Activated CD4-positive, alpha-beta T cell treated with anti-CD3 and anti-CD28 coated beads, Interleukin-2, Interleukin-6, amounts not matched to agents 100 ng/mL and 50 ng/mL, durations not matched to agents 16 hours and 8 hours (primary cell): ENCODE results near the gene TRPM2.
A peak's percentile ranks its signal among the peaks of the same experiment; 100 is the strongest.

Experiments
- DNase-seq: peaks from one replicate; pipeline ENCODE4 v3.0.0-alpha.2; 2020

Gene TRPM2

DNA sequence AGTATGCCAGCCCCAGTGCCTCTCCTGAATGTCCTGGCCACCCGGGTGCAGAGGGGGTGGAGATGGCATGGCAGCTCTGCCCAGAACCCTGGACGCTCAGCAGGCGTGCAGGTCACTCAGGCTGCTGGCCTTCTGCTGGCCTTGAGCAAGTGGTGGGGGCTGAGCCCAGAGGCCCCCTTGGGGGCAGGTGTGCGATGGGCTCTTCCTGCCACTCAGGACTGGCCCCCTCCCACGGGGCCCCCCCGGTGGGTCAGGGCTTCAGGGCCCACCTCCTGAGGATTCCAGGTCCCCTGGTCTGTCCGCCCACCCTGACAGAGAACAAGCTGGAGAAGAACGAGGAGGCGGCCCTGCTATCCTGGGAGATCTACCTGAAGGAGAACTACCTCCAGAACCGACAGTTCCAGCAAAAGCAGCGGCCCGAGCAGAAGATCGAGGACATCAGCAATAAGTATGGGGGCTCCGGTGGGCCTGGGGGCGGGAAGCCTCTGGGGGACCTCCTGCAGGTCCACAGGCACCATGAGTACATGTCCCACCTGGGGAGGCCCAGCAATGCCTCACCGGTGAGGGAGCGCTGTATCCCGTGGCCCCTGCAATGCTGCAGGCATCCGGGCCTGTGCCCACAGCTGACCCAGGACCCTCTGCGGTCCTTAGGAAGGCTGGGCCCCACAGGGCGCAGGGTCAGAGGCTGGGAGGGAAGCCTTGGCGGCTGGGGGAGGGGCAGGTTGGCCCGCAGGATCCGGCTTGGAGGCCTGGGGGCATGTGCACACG, 64.9 kb downstream of the TRPM2 start:
- no peak for DNase-seq

GRCh38 chr21:44418876-44419230, 65.4 kb downstream of the TRPM2 start:
- no peak for DNase-seq

DNA sequence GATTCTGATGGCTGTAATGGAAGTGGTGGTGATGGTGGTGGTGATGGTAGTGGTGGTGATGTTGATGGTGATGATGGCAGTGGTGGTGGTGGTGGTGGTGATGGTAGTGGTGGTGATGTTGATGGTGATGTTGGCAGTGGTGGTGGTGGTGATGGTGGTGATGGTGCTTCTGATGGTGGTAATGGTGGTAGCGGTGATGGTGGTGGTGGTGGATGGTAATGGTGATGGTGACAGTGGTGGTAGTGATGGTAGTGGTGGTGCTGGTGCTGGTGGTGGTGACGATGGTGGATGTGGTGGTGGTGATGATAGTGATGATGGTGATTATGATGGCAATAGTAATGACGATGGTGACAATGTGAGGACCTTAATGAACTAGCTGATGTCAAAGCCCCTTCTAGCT, 66.3 kb downstream of the TRPM2 start:
- DNase-seq: no peak

DNA sequence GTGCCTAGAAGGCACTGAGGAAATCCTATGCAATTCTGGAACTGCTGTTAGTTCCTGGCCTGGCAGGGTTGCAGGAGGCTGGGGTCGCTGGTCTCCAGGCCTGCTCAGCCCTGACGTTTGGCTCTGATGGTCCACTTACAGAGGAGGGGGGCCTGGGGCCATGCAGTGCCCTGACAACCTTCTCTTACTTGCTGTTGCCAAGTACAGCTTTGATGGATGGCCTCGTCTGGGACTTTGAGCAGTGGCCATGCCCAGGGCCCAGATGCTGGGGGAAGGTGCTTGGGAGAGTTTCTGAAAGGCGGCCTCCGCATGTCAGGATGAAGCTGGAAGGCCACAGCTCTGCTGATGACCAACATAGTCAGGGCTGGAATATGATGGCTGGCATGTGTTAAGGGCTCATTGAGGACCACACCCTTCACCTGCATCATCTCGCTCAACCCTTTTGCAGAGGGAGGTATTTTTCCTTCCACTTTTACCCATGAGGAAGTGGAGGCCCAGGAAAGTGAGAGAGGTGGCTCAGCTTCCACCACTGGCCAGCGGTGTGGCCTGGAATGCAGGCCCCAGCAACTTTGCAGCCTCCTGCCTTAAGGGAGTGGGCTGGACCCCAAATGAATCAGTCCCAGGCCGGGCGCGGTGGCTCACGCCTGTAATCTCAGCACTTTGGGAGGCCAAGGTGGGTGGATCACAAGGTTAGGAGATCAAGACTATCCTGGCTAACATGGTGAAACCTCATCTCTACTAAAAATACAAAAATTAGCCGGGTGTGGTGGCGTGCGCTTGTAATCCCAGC, 67.2 kb downstream of the TRPM2 start:
- no peak for DNase-seq

GRCh38 chr21:44421901-44422840, 68.8 kb downstream of the TRPM2 start:
- DNase-seq: no peak

GRCh38 chr21:44423312-44423821, 69.9 kb downstream of the TRPM2 start:
- DNase-seq: no peak

GRCh38 chr21:44423941-44424607, 70.7 kb downstream of the TRPM2 start:
- no peak for DNase-seq

GRCh38 chr21:44424608-44425306, 71.3 kb downstream of the TRPM2 start:
- no peak for DNase-seq

DNA sequence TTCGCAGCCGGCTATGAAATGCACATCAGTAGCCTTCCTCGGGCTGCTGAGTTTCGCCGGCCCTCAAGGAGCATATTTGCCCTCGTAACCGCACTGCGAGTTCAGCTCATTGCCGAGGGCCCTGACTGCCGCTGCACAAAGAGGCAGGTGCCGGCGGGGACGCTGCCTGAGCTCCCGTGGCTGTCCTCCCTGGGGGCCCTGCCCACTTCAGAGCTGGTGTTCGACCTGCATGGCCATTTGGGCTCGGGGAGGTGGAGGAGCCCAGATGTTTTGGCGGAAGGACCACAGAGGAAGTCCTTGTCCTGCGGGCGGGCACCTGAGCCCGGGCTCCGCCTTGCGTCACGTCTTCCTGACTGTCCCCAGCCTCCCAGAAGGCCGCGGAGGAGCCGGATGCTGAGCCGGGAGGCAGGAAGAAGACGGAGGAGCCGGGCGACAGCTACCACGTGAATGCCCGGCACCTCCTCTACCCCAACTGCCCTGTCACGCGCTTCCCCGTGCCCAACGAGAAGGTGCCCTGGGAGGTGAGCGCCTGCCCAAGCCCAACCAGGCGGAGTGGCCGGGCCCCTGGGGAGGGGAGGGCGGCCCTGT, 72.0 kb downstream of the TRPM2 start:
- no peak for DNase-seq

GRCh38 chr21:44425895-44426662, 72.7 kb downstream of the TRPM2 start:
- no peak for DNase-seq

GRCh38 chr21:44426663-44427191, 73.3 kb downstream of the TRPM2 start:
- DNase-seq: no peak

GRCh38 chr21:44427241-44428120, 74.1 kb downstream of the TRPM2 start:
- no peak for DNase-seq

- peak; percentile 48 for DNase-seq
Observed at GRCh38 chr21:44428281-44428960, 75.0 kb downstream of the TRPM2 start.

GRCh38 chr21:44429894-44430293, 76.5 kb downstream of the TRPM2 start:
- no peak for DNase-seq

DNA sequence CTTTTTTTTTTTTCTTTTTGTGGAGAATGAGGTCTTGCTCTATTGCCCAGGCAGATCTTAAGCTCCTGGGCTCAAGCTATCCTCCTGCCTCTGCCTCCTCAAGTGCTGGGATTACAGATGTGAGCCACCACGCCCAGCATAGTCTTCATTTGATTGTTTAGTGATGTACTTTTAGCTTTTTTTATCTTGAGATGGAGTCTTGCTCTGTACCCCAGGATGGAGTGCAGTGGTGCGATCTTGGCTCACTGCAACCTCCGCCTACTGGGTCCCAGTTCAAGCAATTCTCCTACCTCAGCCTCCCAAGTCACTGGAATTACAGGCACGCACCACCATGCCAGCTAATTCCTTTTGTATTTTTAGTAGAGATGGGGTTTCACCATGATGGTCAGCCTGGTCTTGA, 77.9 kb downstream of the TRPM2 start:
- no peak for DNase-seq

GRCh38 chr21:44432841-44433790, 79.7 kb downstream of the TRPM2 start:
- DNase-seq: no peak

GRCh38 chr21:44433791-44434567, 80.6 kb downstream of the TRPM2 start:
- no peak for DNase-seq
